ENCODE data around the gene TLE4. TPM values are rescaled to one million over a fixed set of nuclear protein-coding genes. Genes with fewer than 3 reads are reported as not detected.

TLE4 gene
- total RNA-seq, 4 donors from 2014 or later: 30.1 to 52.5 (median 38.1) TPM

DNA sequence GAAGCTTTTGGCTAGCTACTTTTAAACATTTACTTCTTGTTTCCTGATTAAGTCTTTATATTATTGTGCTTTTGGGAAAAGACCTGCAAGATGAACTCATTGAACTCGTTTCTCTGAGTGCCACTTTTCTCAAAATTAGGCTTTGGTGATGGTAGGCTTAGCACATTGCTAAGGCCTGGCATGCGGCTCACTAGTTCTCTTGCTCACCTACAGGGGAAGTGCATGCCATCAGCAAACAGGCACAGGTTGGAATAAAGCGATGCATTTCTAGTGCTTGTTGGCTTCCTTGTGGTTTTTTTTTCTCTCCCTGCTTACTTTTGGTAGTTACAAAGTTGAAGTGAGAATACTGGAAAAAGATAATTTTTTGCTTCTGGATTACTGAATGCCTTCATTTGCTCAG, 41.4 kb downstream of the TLE4 start:
- H3K27ac ChIP-seq: no peak overlapping the region
- H3K4me1 ChIP-seq: peaks cover 4 to 50% (median 19%) of the 10 kb centered on the region in 3 donors
- WGBS, 2 donors: 73 to 79% methylated on average over 3 of the region's 3 CpGs
- intact Hi-C loops (cut with DNase I): no loop called here
- DNase-seq: no peak
- no peaks in the 10 kb centered on the region for H3K9me3 ChIP-seq
- H3K27me3 ChIP-seq: no peaks in the 10 kb centered on the region
- H3K36me3 ChIP-seq: no peaks in the 10 kb centered on the region
- no peak overlapping the region for H3K4me3 ChIP-seq
- TF ChIP-seq POLR2A (IDR thresholded peaks at IDR 0.05) (no peak), CTCF (IDR thresholded peaks at IDR 0.05) (no peak)

- Histone ChIP-seq H3K27ac (no peak overlapping the region), H3K36me3 (no peaks in the 10 kb centered on the region), H3K4me3 (no peak overlapping the region), H3K4me1 (peaks cover 4 to 46% (median 19%) of the 10 kb centered on the region in 3 donors), H3K9me3 (no peaks in the 10 kb centered on the region), H3K27me3 (no peaks in the 10 kb centered on the region)
- intact Hi-C loops (cut with DNase I): no loop called here
- no peak for TF ChIP-seq CTCF (IDR thresholded peaks at IDR 0.05)
- TF ChIP-seq POLR2A (IDR thresholded peaks at IDR 0.05): no peak
- 75 to 80% methylated on average over 5 of the region's 5 CpGs for WGBS, 2 donors
- no peak for DNase-seq
Observed at GRCh38 chr9:79615038-79615437, 43.3 kb downstream of the TLE4 start.

DNA sequence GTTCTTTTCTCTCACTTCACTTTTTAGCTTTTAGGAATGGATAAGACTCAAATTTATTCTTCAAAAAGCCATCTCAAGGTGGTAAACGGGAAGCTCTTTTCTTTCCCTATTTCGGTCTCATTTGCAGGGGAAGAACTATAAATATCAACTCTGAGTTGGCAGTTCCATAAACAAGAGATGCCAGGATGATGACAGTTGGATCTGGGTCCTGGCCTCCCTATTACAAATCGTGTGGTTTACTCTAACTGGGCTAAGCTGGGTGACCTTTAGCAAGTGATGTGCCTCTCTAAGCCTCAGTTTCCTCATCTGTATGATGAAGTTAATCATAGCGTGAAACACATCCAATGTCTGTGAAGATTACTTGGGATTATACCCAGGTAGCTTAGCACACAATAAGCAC, 44.2 kb downstream of the TLE4 start:
- H3K27ac ChIP-seq: peak overlapping the region in 1 of 4 donors; percentile 25
- TF ChIP-seq CTCF (IDR thresholded peaks at IDR 0.05): no peak
- TF ChIP-seq POLR2A (IDR thresholded peaks at IDR 0.05): no peak
- H3K36me3 ChIP-seq: no peaks in the 10 kb centered on the region
- WGBS, 2 donors: 66 to 70% methylated on average over 4 of the region's 4 CpGs
- no peaks in the 10 kb centered on the region for H3K9me3 ChIP-seq
- H3K4me3 ChIP-seq: no peak overlapping the region
- H3K4me1 ChIP-seq: peaks cover 4 to 37% (median 18%) of the 10 kb centered on the region in 3 donors
- DNase-seq: no peak
- no peaks in the 10 kb centered on the region for H3K27me3 ChIP-seq
- intact Hi-C loops (cut with DNase I): no loop called here

GRCh38 chr9:79616971-79617370, 45.2 kb downstream of the TLE4 start:
- Histone ChIP-seq H3K27ac (peak overlapping the region in 1 of 4 donors; percentile 34), H3K4me3 (no peak overlapping the region), H3K27me3 (no peaks in the 10 kb centered on the region), H3K4me1 (peaks cover 4 to 32% (median 13%) of the 10 kb centered on the region in 3 donors), H3K36me3 (no peaks in the 10 kb centered on the region), H3K9me3 (no peaks in the 10 kb centered on the region)
- intact Hi-C loops (cut with DNase I): no loop called here
- TF ChIP-seq CTCF (IDR thresholded peaks at IDR 0.05): no peak
- no peak for TF ChIP-seq POLR2A (IDR thresholded peaks at IDR 0.05)
- no peak for DNase-seq
- WGBS, 2 donors: 63 to 85% methylated on average over 3 of the region's 3 CpGs

DNA sequence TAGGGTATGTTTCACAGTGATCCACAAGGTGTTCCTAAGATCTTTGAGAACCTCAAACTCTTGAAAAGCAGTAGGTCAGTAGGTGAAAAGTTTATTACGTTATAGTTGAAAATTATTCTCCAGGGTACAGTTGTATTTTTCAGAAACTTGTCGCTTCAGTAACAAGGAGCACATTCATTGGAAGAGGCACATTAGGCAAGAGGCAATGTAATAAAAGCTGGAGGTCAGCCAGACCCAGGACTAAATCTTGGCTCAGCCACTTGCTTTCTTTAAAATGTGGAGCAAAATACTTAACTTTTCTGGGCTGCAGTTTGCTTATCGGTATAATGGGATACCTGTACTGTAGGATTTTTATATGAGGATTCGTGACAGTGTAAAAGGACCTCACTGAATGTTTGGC, 45.6 kb downstream of the TLE4 start:
- DNase-seq: no peak
- Histone ChIP-seq H3K27ac (peak overlapping the region in 1 of 4 donors; percentile 34), H3K27me3 (no peaks in the 10 kb centered on the region), H3K4me1 (peaks cover 4 to 28% (median 13%) of the 10 kb centered on the region in 3 donors), H3K9me3 (no peaks in the 10 kb centered on the region), H3K36me3 (no peaks in the 10 kb centered on the region), H3K4me3 (no peak overlapping the region)
- TF ChIP-seq POLR2A (IDR thresholded peaks at IDR 0.05) (no peak), CTCF (IDR thresholded peaks at IDR 0.05) (no peak)
- 46 to 47% methylated on average over 4 of the region's 4 CpGs for WGBS, 2 donors
- intact Hi-C loops (cut with DNase I): no loop called here

Data from esophagus squamous epithelium (tissue), 5 donors.